DMS79 treated with DMSO at 0.1 percent for 48 hours (cell line): ENCODE results near the gene MGAT4D.
A peak's percentile ranks its signal among the peaks of the same experiment; 100 is the strongest.
"Not testable (repeated sequence)": the region's sequence is repeated elsewhere in the genome, so short reads cannot be mapped to it uniquely, and the experiment has no call there.

Experiments used
- DNase-seq: peaks from one replicate; lab custom pipeline; 2025; lab: John Stamatoyannopoulos, UW

The MGAT4D gene

GRCh38 chr4:140497747-140498636, at the start of gene MGAT4D:
Gene MGAT4D (minus strand): TSS chr4:140498293. CDS start chr4:140498222, 71 bp downstream.
- no peak for DNase-seq

GRCh38 chr4:140533951-140534480, 35.9 kb upstream of the MGAT4D start:
- no peak for DNase-seq

- DNase-seq = no peak
These were observed 31.3 kb upstream of the MGAT4D start for GRCh38 chr4:140529434-140529833.

GRCh38 chr4:140523857-140524742, 26.0 kb upstream of the MGAT4D start, which contains the start of gene ELMOD2:
Gene ELMOD2 (plus strand): TSS chr4:140524168. CDS start chr4:140525429, 1,261 bp downstream.
- peak; percentile 84 for DNase-seq

GRCh38 chr4:140523370-140523856, 25.3 kb upstream of the MGAT4D start:
- no peak for DNase-seq

GRCh38 chr4:140515423-140515822, 17.3 kb upstream of the MGAT4D start:
- DNase-seq = no peak

- DNase-seq = not testable (repeated sequence)
These were observed 15.7 kb upstream of the MGAT4D start for GRCh38 chr4:140513765-140514164.

- DNase-seq = no peak
These were observed 6.2 kb upstream of the MGAT4D start for GRCh38 chr4:140504261-140504660.

GRCh38 chr4:140499391-140499790, 1.3 kb upstream of the MGAT4D start:
- DNase-seq = no peak

- DNase-seq = no peak
These were observed 717 bp downstream of the MGAT4D start for GRCh38 chr4:140497405-140497746.

- DNase-seq = no peak
These were observed 12.2 kb downstream of the MGAT4D start for GRCh38 chr4:140485939-140486338.

GRCh38 chr4:140483445-140483844, 14.6 kb downstream of the MGAT4D start:
- no peak for DNase-seq

- DNase-seq = no peak
These were observed 25.9 kb downstream of the MGAT4D start for GRCh38 chr4:140472156-140472555.

- no peak for DNase-seq
These were observed 28.0 kb downstream of the MGAT4D start for GRCh38 chr4:140469791-140470733.

GRCh38 chr4:140466146-140466545, 31.9 kb downstream of the MGAT4D start:
- DNase-seq = no peak

- no peak for DNase-seq
These were observed 34.5 kb downstream of the MGAT4D start for GRCh38 chr4:140463614-140464013.

- no peak for DNase-seq
These were observed 34.9 kb downstream of the MGAT4D start for GRCh38 chr4:140463182-140463581.

- no peak for DNase-seq
These were observed 47.7 kb downstream of the MGAT4D start for GRCh38 chr4:140450352-140450751.

- no peak for DNase-seq
These were observed 49.3 kb downstream of the MGAT4D start for GRCh38 chr4:140448830-140449229.

GRCh38 chr4:140448162-140448561, 49.9 kb downstream of the MGAT4D start:
- DNase-seq = no peak

- not testable (repeated sequence) for DNase-seq
These were observed 53.7 kb downstream of the MGAT4D start for GRCh38 chr4:140444347-140444746.
